ENCODE data around the gene AKAP11.

The AKAP11 gene

DNA sequence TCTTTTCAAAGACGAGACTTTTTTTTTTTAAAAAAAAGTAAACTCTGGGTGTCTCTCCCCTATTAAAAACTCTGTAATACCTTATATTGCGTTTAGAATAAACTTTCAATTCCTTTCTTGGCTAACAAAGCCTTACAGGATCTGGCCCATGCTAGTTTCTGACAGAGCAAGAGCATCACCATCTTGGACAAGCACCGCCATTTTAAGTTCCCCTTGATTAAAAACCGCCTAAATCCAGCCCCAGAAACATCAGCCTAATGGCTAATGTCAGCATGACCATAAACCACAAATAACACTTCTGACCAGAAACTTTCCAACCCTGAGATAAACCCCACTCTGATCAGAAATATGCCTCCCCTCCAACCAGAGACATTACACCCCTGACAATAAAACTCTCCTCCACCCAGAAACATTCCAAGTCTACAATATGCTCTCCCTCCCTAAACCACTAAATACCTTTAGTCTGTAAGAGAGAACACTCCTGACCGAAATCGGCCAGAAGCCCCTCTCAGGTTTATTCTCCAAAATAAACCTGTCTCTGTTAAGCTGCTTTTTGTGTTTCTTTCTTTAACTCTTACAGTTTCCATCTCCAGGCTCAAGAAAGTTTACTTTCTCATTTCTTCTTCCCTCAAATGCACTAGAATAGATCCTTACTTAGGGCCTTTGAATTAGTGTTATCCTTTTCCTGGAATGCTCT, 1.6 kb upstream of the AKAP11 start:
- H3K36me3 ChIP-seq (ENCODE audit: control insufficient read depth, insufficient read depth, low read length): no peaks in the 10 kb centered on the region
- no peak for DNase-seq (ENCODE audit: extremely low read depth, insufficient read length)
- no peak for TF ChIP-seq CTCF (IDR thresholded peaks at IDR 0.05; ENCODE audit: insufficient read depth, low read length, poor library complexity, severe bottlenecking)
- no peak overlapping the region; the same call in 1 of the 2 replicates for H3K4me3 ChIP-seq (replicated peaks; ENCODE audit: low read depth, low read length)
- H3K27me3 ChIP-seq (replicated peaks; ENCODE audit: control insufficient read depth, insufficient read depth, low read length): no peaks in the 10 kb centered on the region

- no peaks in the 10 kb centered on the region for H3K36me3 ChIP-seq (ENCODE audit: control insufficient read depth, insufficient read depth, low read length)
- H3K27me3 ChIP-seq (replicated peaks; ENCODE audit: control insufficient read depth, insufficient read depth, low read length): no peaks in the 10 kb centered on the region
- no peak for DNase-seq (ENCODE audit: extremely low read depth, insufficient read length)
- TF ChIP-seq CTCF (IDR thresholded peaks at IDR 0.05; ENCODE audit: insufficient read depth, low read length, poor library complexity, severe bottlenecking): no peak
- peak overlapping the region; percentile 73 for H3K4me3 ChIP-seq (replicated peaks; ENCODE audit: low read depth, low read length)
Observed at GRCh38 chr13:42270857-42271215, 1.1 kb upstream of the AKAP11 start.

GRCh38 chr13:42271337-42272114, 426 bp upstream of the AKAP11 start:
- DNase-seq (ENCODE audit: extremely low read depth, insufficient read length): peak; percentile 100
- no peaks in the 10 kb centered on the region for H3K27me3 ChIP-seq (replicated peaks; ENCODE audit: control insufficient read depth, insufficient read depth, low read length)
- H3K4me3 ChIP-seq (replicated peaks; ENCODE audit: low read depth, low read length): peak overlapping the region; percentile 84
- no peaks in the 10 kb centered on the region for H3K36me3 ChIP-seq (ENCODE audit: control insufficient read depth, insufficient read depth, low read length)
- TF ChIP-seq CTCF (IDR thresholded peaks at IDR 0.05; ENCODE audit: insufficient read depth, low read length, poor library complexity, severe bottlenecking): no peak

- peak overlapping the region; percentile 84 for H3K4me3 ChIP-seq (replicated peaks; ENCODE audit: low read depth, low read length)
- no peaks in the 10 kb centered on the region for H3K27me3 ChIP-seq (replicated peaks; ENCODE audit: control insufficient read depth, insufficient read depth, low read length)
- no peak for TF ChIP-seq CTCF (IDR thresholded peaks at IDR 0.05; ENCODE audit: insufficient read depth, low read length, poor library complexity, severe bottlenecking)
- no peaks in the 10 kb centered on the region for H3K36me3 ChIP-seq (ENCODE audit: control insufficient read depth, insufficient read depth, low read length)
- no peak for DNase-seq (ENCODE audit: extremely low read depth, insufficient read length)
Observed at GRCh38 chr13:42272804-42273175, 838 bp downstream of the AKAP11 start.

DNA sequence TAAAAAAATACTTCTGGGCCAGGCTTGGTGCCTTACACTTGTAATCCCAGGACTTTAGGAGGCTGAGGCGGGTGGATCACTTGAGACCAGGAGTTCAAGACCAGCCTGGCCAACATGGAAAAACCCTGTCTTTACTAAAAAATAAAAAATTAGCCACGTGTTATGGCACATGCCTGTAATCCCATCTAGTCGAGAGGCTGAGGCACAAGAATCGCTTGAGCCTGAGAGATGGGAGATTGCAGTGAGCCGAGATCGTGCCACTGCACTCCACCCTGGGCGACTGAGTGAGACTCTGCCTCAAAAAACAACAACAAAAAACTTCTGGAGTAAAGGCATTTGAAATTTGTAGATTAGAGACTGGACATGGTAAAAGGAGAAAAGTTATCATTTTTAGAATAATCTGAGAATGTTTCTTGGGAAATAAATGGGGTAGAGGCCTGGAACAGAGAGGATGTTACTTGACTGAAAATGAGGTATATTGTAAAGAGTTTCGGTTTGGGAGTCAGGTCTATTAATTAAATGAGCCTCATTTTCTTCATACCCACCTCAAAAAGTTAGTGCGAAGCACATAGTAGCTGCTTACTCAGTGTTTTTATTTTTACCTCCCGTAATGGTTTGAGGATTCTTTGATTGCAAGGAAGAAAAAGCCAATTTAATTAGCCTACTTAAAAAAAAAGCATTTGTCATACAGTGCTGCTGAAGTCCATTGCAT, 2.6 kb downstream of the AKAP11 start:
- TF ChIP-seq CTCF (IDR thresholded peaks at IDR 0.05; ENCODE audit: insufficient read depth, low read length, poor library complexity, severe bottlenecking): no peak
- Histone ChIP-seq H3K27me3 (replicated peaks; ENCODE audit: control insufficient read depth, insufficient read depth, low read length) (no peaks in the 10 kb centered on the region), H3K4me3 (replicated peaks; ENCODE audit: low read depth, low read length) (peak overlapping the region; percentile 84), H3K36me3 (ENCODE audit: control insufficient read depth, insufficient read depth, low read length) (no peaks in the 10 kb centered on the region)
- DNase-seq (ENCODE audit: extremely low read depth, insufficient read length): no peak

All from GM06990 (cell line).